ENCODE measurements around the gene GATA6.

- TF ChIP-seq ZBTB40 (IDR thresholded peaks at IDR 0.05; ENCODE audit: borderline replicate concordance) (no peak), CTCF (IDR thresholded peaks at IDR 0.05 in 2 of 3, conservative IDR thresholded peaks at IDR 0.05 in 1 of 3; ENCODE audit: control insufficient read depth in 2 of 3, extremely low read depth in 1 of 3, insufficient read depth in 1 of 3, low read depth in 3 of 3, low read length in 3 of 3) (no peak), BCL3 (IDR thresholded peaks at IDR 0.05; ENCODE audit: borderline replicate concordance, insufficient read depth, low read depth, low read length, poor library complexity, severe bottlenecking) (no peak), MLLT1 (IDR thresholded peaks at IDR 0.05) (no peak), SUZ12 (IDR thresholded peaks at IDR 0.05; ENCODE audit: unreplicated experiment) (no peak), BMI1 (IDR thresholded peaks at IDR 0.05; ENCODE audit: borderline replicate concordance) (no peak), ZBED1 (IDR thresholded peaks at IDR 0.05; ENCODE audit: borderline replicate concordance) (no peak), CHD4 (IDR thresholded peaks at IDR 0.05) (no peak), TAF1 (IDR thresholded peaks at IDR 0.05; ENCODE audit: borderline replicate concordance, low read depth, low read length) (no peak)
These were observed 31.3 kb downstream of the GATA6 start for GRCh38 chr18:22200611-22201225.

Measured in GM12878 (cell line).